GM12801 (cell line): ENCODE results near the gene DGKI.

Experiments used
- TF ChIP-seq, protein P1 (sequence below): IDR thresholded peaks from one replicate; pipeline ENCODE4 v1.5.1; 2011; ENCODE audit warnings: control low read depth; ENCODE audit not compliant: insufficient read length; ENCODE audit errors: extremely low read depth

Gene DGKI

DNA sequence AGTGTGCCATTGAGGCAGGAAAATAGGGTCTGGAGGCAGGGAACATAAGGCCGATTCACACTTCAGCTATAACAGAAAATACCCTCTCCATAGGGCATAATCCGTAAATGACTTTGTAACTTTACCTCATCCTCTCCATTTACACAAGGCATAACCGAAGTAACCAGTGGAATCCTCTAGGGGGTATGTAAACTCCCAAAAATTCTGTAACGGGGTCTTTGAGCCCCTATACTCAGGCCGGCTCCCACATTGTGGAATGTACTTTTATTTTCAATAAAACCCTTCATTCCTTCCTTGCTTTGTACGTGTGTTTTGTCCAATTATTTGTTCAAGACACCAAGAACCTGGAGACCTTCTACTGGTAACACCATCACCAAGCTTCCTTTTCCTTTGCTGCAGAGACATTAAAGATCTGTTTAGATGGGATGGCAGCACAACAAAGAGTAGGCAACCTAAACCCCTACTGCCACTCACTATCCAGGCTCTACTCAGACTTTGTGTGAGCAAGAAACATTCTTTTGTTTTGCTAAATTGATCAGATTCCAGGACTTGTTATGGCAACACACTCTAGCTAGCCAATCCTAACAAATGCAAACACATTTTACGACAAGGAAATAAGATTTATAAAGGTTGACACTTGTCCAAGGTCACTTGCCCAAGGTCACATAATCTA, 99.3 kb downstream of the DGKI start:
- TF ChIP-seq, protein P1, sequence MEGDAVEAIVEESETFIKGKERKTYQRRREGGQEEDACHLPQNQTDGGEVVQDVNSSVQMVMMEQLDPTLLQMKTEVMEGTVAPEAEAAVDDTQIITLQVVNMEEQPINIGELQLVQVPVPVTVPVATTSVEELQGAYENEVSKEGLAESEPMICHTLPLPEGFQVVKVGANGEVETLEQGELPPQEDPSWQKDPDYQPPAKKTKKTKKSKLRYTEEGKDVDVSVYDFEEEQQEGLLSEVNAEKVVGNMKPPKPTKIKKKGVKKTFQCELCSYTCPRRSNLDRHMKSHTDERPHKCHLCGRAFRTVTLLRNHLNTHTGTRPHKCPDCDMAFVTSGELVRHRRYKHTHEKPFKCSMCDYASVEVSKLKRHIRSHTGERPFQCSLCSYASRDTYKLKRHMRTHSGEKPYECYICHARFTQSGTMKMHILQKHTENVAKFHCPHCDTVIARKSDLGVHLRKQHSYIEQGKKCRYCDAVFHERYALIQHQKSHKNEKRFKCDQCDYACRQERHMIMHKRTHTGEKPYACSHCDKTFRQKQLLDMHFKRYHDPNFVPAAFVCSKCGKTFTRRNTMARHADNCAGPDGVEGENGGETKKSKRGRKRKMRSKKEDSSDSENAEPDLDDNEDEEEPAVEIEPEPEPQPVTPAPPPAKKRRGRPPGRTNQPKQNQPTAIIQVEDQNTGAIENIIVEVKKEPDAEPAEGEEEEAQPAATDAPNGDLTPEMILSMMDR, result no peak

DNA sequence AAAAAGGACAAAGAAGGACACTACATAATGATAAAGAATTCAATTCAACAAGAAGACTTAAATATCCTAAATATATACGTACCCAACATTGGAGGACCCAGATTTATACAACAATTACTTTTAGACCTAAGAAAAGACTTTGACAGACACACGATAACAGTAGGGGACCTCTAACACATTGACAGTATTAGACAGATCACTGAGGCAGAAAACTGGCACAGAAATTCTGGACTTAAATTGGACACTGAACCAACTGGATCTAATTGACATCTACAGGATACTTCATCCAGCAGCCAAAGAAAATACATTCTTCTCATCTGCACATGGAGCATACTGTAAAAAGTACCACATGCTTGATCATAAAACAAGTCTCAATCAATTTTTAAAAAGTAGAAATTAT, 103.8 kb downstream of the DGKI start:
- TF ChIP-seq, protein P1, result no peak

DNA sequence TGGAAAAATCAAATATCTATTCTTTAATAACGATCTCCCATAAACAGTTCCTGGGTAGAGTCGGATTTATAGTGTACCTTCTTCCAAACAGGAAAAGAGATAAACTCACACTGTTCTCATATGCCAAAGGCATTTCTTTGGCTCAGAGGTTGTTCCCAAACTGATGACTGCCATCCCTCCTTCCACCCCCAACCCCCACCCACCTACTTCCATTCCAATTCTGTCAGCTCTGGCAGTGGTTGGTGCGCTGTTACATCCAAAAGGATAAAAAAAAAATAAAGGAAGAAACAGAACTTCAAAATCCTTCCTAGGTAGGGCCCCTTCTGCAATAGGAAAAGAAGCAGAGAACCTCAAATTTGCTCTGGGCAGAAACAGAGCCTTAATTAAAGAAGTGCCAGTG, 104.7 kb downstream of the DGKI start:
- TF ChIP-seq, protein P1, result no peak

DNA sequence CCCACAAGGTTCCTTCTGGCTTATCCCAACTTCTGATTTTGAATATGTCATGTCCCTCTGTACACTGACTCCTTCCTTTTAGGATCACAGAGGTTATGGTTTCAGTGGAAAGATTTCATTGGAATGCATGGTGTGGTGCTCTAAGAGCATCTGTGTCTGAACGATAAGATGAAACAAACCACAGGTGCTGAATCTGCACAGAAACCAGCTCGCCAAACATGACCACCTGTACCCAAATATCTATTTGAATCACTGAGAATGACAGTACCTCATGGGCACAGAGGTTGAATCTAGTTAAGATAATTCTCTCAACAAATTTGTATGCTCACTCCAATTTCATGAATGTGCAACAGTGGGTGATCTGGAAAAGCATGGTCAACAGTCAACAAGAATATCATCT, 105.3 kb downstream of the DGKI start:
- TF ChIP-seq, protein P1, result no peak

DNA sequence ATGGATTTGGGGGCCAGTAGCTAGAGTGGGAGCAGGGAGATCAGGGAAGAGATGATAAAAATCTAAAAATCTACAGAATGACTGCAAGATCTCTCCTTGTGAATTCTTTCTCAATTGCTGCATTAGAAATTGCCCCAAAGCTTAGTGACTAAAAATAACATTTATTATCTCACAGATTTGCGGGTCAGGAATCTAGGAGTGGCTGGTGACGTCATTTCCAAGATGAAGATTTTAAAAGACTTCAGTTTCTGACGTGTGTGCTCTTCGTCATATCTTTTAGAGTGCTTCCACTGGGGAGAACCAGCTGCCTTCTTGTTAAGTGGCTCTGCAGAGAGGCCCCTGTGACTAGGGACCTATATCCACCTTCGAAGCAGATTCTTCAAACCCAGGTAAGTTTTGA, 112.6 kb downstream of the DGKI start:
- TF ChIP-seq, protein P1, result no peak

DNA sequence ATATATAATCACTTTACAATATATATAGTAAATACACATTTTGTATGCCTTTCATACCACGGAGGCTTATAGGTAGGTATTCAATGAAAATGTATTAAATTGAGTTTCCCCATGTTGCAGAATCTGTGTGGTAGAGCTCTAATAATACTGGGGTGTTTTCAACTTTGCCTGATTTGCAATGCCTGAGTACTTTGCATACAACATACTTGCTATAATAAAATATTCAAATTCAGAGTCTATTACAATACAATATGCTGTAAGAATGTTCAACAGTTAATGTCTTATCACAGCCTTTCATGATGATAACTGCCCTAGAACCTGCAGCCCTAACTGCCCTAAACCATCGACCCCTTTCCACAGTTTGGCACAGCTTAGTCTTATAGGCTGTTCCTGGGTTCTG, 114.6 kb downstream of the DGKI start:
- TF ChIP-seq, protein P1, result no peak

DNA sequence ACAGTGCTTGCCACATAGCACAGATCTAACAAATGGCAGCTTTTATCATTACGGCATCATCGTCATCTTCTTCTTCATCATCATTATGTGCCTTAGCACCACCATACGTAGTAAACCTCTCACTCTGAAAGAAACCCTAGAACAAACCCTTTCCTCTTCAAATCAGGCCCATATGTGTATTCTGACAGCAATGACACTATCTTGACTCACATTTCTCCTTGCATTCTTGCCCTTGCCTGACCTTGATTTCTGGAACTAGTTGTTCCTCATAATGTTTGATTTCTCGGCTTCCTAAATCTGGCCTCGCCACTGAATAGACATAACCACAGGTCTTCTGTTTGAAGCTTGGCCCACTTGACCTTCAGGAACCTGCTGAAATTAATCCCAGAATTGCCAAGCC, 115.3 kb downstream of the DGKI start:
- TF ChIP-seq, protein P1, result no peak
